GM18867 (cell line): Measurements from ENCODE around the gene RFTN1.

Source experiments
- ATAC-seq: cut with Tn5 transposase; IDR thresholded peaks from one replicate; pipeline ENCODE4 v1.9.1; 2021; ENCODE audit warnings: mild to moderate bottlenecking, moderate library complexity; ENCODE audit not compliant: unreplicated experiment

RFTN1 gene

DNA sequence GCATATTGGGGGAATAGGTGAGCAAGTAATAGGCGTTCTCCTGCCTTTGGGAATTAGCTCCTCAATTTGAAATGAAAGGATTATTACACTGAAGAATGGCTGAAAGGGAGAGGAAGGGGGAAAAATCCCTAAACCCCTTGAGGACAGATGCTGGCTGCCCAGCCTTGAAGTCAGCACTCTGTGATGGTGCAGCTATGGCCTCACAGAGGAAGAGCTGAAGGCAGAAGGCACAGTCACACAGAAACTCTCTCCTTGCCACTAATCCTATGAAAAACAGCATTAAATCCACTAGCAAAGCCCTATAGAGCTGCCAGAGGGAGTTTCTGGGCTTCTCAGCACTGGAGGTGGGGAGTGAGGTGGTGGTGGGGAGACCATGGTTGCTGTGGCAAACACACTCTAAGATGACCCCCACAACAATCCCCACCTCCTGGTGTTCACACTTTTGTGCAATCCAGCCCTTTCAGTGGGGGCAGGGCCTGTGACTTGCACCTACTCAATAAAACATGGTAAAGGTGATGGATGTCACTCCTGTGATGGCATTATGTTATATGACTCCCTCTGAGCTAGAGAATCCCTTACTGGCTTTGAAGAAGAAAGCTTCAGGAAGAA lies 101.2 kb downstream of the RFTN1 start:
- ATAC-seq = no peak

DNA sequence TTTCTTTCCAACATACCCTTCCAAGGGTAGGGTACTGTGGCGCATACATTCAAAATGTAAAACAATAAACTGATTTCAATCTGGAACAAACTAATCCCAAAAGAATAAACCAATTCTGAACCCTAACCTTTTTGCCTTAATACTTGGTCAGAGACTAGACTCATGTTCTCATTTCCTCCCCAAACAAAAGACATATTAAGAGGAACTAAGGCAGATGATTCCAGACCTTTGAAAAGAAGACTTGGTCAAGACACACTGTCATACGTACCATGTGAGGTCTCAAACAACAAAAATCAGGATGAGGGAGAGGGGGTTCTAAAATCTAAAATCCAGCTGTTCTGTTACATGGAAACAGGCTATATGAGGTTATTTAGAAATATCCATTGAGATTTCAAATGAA lies 102.1 kb downstream of the RFTN1 start:
- no peak for ATAC-seq

DNA sequence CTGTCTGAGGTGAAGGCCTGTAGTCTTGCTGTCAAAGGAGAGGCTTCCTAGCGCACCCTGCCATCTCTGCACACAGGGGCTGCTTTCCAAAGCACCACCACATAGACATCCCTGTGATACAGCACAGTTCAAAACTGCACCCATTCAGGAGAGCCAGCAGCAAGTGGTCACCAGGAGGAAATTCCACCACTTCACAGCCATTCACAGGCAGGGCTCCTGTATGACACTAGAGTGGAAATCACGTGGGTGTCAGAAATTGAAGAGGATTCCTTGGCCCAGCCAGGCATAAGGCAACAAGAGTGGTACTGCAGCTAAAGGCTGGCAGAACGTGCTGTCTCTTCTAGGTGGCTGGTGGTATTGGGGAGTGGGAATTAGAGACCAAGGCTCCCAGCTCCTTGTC lies 102.8 kb downstream of the RFTN1 start:
- ATAC-seq = no peak

DNA sequence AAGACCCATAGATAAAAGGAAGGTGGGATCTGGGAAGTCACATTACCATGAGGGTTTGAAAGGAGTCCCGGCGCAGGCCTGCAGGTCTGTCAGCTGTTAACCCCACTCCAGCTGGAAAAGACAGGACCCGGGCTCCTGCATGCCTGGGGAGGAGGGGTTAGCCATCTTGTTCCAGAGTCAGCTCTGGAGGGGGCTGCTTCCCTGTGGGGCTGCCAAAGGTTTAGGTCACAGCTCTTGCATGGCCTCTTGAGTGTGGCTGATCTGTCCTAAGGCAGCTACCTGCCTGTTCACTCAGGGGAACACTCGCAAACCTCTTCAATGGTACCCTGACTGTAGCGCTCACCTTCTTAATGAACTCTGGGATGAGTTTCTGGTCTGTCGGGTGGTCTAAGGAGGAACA lies 104.5 kb downstream of the RFTN1 start:
- ATAC-seq = no peak

GRCh38 chr3:16407366-16407765 lies 106.1 kb downstream of the RFTN1 start:
- no peak for ATAC-seq

DNA sequence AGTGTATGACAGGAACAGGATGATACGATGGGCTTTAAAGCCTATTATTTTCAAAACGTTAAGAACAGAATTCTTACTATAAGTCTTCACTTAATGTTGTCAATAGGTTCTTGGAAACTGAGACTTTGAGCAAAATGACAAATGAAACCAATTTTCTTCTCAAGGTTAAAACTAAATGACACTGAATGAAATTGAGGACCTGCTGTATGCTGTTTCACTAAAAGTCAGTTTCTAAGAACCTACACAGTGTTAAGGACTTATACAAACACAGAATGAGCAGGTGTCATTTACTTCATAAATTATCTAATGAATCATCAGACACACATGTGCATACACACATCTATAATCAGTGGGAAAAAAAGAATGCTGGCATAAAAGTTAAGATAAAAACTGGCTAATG lies 106.9 kb downstream of the RFTN1 start:
- peak; percentile 54 for ATAC-seq

- peak; percentile 2 for ATAC-seq
These were observed 107.3 kb downstream of the RFTN1 start for GRCh38 chr3:16406166-16406565.

GRCh38 chr3:16404349-16404895 lies 109.1 kb downstream of the RFTN1 start:
- ATAC-seq = no peak

- no peak for ATAC-seq
These were observed 111.0 kb downstream of the RFTN1 start for GRCh38 chr3:16402451-16402850.

DNA sequence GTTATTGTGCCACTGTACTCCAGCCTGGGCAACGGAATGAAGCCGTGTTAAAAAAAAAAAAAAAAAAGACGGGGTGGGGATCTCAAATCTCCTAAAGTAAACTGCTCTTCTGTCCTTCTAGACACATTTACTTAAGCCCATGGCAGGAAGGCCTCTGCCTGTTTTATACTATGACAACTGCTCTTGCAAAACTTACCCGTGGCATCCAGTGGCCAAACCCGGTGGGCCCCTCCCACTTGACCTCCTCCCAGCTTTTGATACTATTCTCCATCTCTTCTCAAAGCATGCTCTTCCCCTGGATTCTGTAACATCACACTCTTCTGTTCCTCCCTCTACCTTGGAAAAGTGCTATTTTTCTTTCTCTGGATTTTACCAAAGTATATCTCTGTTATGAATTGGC lies 112.2 kb downstream of the RFTN1 start:
- no peak for ATAC-seq

GRCh38 chr3:16400106-16400931 lies 113.2 kb downstream of the RFTN1 start:
- no peak for ATAC-seq

GRCh38 chr3:16399473-16399872 lies 114.0 kb downstream of the RFTN1 start:
- ATAC-seq = no peak

- ATAC-seq = no peak
These were observed 114.9 kb downstream of the RFTN1 start for GRCh38 chr3:16398648-16399047.

GRCh38 chr3:16396202-16396601 lies 117.3 kb downstream of the RFTN1 start:
- no peak for ATAC-seq

DNA sequence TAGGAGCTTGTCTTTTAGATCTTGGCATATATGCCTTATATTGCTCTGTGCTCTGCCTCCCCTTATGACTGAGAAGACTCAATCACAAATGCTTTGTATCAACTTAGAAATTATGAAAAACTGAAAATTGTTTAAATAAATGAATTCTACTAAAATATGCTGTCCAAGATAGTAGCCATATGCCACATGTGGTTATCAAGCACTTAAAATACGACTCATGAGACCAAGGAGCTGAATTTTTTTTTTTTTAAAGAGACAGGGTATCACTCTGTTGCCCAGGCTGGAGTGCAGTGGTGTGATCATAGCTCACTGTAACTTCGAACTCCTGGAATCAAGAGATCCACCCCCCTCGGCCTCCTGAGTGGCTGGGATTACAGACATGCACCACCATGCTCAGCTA lies 118.3 kb downstream of the RFTN1 start:
- no peak for ATAC-seq

GRCh38 chr3:16394639-16395038 lies 118.9 kb downstream of the RFTN1 start:
- ATAC-seq = no peak

GRCh38 chr3:16392717-16393116 lies 120.8 kb downstream of the RFTN1 start:
- ATAC-seq = no peak

GRCh38 chr3:16392065-16392464 lies 121.4 kb downstream of the RFTN1 start:
- ATAC-seq = no peak

DNA sequence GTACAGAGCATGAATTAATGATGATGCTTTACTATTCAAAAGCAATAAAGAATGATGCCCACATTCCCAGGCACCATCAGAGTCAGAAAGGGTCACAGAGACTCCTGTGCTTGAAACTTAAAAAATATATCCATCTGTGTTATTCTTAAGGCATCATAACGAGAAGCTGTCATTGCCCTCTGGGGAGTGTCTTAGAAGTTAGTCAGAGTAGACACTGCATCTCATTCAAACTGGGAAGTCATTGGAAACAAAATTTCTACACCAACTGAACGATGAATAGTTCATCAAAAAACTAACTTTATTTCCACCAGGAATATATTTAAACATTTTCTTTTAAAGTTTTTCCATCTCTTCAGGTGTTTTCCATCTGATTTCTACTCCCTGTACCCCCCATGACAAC lies 122.9 kb downstream of the RFTN1 start:
- ATAC-seq = no peak

DNA sequence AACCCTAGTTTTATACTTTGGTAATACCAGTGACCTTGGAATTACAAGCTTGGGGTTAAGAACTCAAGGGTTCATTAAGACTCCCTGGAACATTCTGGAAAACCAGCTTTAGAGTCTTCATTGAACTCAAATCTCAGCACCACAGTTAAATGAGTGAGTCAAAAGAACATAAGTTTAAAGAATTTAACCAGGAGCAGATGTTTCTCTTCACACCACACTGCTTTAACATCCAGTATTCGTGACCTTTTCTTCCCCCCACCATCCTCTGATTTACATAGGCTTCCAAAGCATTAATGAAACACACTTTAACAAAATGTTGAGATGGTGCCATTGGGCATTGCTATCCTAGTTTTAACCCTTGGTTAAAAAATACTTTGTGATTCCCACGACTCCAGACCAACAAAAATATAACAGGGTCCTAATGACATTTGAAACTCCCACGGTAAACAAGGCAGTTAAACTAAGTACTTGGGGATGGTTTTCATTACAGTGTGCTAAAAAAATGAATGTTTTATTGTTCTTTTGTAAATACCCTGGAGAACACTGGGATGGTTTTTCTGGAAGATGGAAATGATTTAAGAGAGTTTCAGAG lies 124.6 kb downstream of the RFTN1 start:
- ATAC-seq = no peak

DNA sequence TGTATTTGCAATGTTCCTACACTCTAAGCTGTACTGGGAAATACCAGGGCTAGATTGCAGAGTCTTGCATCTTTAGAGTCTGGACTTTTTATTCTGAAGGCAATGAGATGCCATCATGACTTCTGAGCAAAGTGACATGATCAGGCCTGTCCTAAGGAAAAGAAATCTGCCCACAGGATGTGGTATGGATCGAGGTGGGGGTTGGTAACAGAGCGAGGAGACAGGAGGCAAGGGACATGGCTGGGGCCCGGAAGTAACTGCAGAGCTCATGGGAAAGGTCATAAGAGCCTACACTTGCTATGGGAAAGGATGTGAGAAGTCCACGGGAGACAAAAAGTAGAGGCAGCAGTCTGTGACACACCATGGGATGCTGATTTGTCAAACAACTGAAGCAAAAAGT lies 126.9 kb downstream of the RFTN1 start:
- no peak for ATAC-seq

GRCh38 chr3:16385151-16385550 lies 128.3 kb downstream of the RFTN1 start:
- ATAC-seq = no peak
